HCT116 (cell line): Measurements from ENCODE around the gene C9orf152. TPM values are rescaled to one million over a fixed set of nuclear protein-coding genes. Genes with fewer than 3 reads are reported as not detected.

Source experiments
- ATAC-seq: fragments of 200-7000 bp; cut with Tn5 transposase; 2 replicates; pipeline ENCODE4 v1.9.1; 2020; ENCODE audit warnings: mild to moderate bottlenecking, moderate library complexity
- BruUV-seq: library from RNA; stranded (reverse); fragments of 400-500 nt; replicated peaks from 2 replicates; lab custom pipeline; 2021; lab: Mats Ljungman, UMichigan
- CTCF ChIA-PET: fragments of 300-600 bp; sonication (Branson Sonifier 250); formaldehyde crosslinking; loops from one replicate; lab custom pipeline; 2021; ENCODE audit warnings: antibody characterized with exemption; lab: Charles Lee
- POLR2A ChIA-PET: fragments of 300-600, 350-600 bp; sonication (Branson Sonifier 250); formaldehyde crosslinking; loops from one replicate; lab custom pipeline; 2021; ENCODE audit warnings: antibody characterized with exemption; lab: Charles Lee
- RAD21 ChIA-PET, 2 experiments: fragments of 300-600 bp; sonication (Branson Sonifier 250); formaldehyde crosslinking; loops; one replicate each; lab custom pipeline; 2023; ENCODE audit warnings: low total read pairs in 2 of 2; ENCODE audit not compliant: uncharacterized antibody in 2 of 2, unreplicated experiment in 2 of 2, low non-redundant PET in 1 of 2; lab: Charles Lee
- DNase-seq: peaks from one replicate; pipeline ENCODE4 v3.0.0-alpha.2; 2010; ENCODE audit warnings: low read depth, low spot score
- H2AFZ ChIP-seq: fragments of 200-600 bp; shearing (Covaris generic), sonication (generic); 2 replicates; pipeline ENCODE4 v1.6.1; 2017; ENCODE audit warnings: low read depth, mixed run types, mixed read lengths, antibody characterized with exemption, low read length; ENCODE audit not compliant: poor library complexity, severe bottlenecking
- H3K27ac ChIP-seq: 2 replicates; pipeline ENCODE4 v1.5.1; 2012; ENCODE audit warnings: low read depth, low read length
- H3K27me3 ChIP-seq: fragments of 200-600 bp; sonication (generic); 2 replicates; pipeline ENCODE4 v1.6.1; 2016; ENCODE audit warnings: mixed run types, low read length, mixed read lengths; ENCODE audit not compliant: insufficient read depth
- H3K36me3 ChIP-seq, 2 experiments: fragments of 200-500 bp in 1 of 2; fragments of 200-600 bp in 1 of 2; sonication (Bioruptor generic) in 1 of 2; sonication (generic) in 1 of 2; 2 replicates each; pipeline versions ENCODE4 v1.5.1 to v1.6.1; 2014 to 2016; ENCODE audit warnings: low read length in 2 of 2, inconsistent platforms in 1 of 2, mixed read lengths in 1 of 2, mixed run types in 1 of 2; ENCODE audit not compliant: insufficient read depth in 2 of 2, control insufficient read depth in 1 of 2
- H3K4me1 ChIP-seq, 2 experiments: fragments of 200-600 bp in 1 of 2; sonication (generic) in 1 of 2; 2 replicates each; pipeline versions ENCODE4 v1.5.1 to v1.6.1; 2012 to 2017; ENCODE audit warnings: low read length in 2 of 2, inconsistent platforms in 1 of 2, mild to moderate bottlenecking in 1 of 2, mixed read lengths in 1 of 2, mixed run types in 1 of 2, moderate library complexity in 1 of 2; ENCODE audit not compliant: insufficient read depth in 2 of 2, control insufficient read depth in 1 of 2
- H3K4me2 ChIP-seq: fragments of 200-600 bp; sonication (generic); 2 replicates; pipeline ENCODE4 v1.6.1; 2017; ENCODE audit warnings: mixed run types, low read length, mixed read lengths
- H3K4me3 ChIP-seq, 2 experiments: fragments of 200-600 bp in 1 of 2; sonication (generic) in 1 of 2; replicated peaks in 1 of 2; 2 replicates each; pipeline ENCODE4 v1.5.1; 2011 to 2016; ENCODE audit warnings: low read length in 2 of 2, control low read depth in 1 of 2, low read depth in 1 of 2, mild to moderate bottlenecking in 1 of 2, mixed read lengths in 1 of 2, mixed run types in 1 of 2
- H3K79me2 ChIP-seq: fragments of 200-600 bp; sonication (generic); 2 replicates; pipeline ENCODE4 v1.6.1; 2017; ENCODE audit warnings: mild to moderate bottlenecking, mixed run types, low read length, moderate library complexity, mixed read lengths; ENCODE audit not compliant: insufficient read depth
- H3K9ac ChIP-seq: fragments of 200-600 bp; sonication (generic); 2 replicates; pipeline ENCODE4 v1.6.1; 2016; ENCODE audit warnings: low read length, mixed read lengths
- H3K9me2 ChIP-seq: fragments of 200-600 bp; sonication (generic), shearing (Covaris generic); 2 replicates; pipeline ENCODE4 v1.6.1; 2017; ENCODE audit warnings: mixed run types, mild to moderate bottlenecking, moderate library complexity; ENCODE audit not compliant: insufficient read depth
- H3K9me3 ChIP-seq, 2 experiments: fragments of 200-500 bp in 1 of 2; fragments of 200-600 bp in 1 of 2; sonication (Bioruptor generic) in 1 of 2; sonication (generic) in 1 of 2; 2 replicates each; pipeline ENCODE4 v1.6.1; 2014 to 2017; ENCODE audit warnings: low read length in 2 of 2, mixed read lengths in 2 of 2, inconsistent platforms in 1 of 2, low read depth in 1 of 2, mild to moderate bottlenecking in 1 of 2, mixed run types in 1 of 2, moderate library complexity in 1 of 2; ENCODE audit not compliant: control insufficient read depth in 1 of 2, insufficient read depth in 1 of 2
- H4K20me1 ChIP-seq: fragments of 200-600 bp; sonication (generic), shearing (Covaris generic); 2 replicates; pipeline ENCODE4 v1.6.1; 2017; ENCODE audit warnings: mixed run types, mild to moderate bottlenecking, moderate library complexity; ENCODE audit not compliant: insufficient read depth
- CBX3 ChIP-seq: IDR thresholded peaks from 2 replicates; pipeline ENCODE4 v1.6.1; 2012; ENCODE audit warnings: low read depth
- CTCF ChIP-seq, 3 experiments: fragments of 200-600 bp in 1 of 3; sonication (generic) in 1 of 3; IDR thresholded peaks in 2 of 3; conservative IDR thresholded peaks in 1 of 3; 2 replicates each; pipeline ENCODE4 v1.5.1; 2012 to 2017; ENCODE audit warnings: low read depth in 2 of 3, low read length in 2 of 3, antibody characterized with exemption in 1 of 3, borderline replicate concordance in 1 of 3, control low read depth in 1 of 3, mild to moderate bottlenecking in 1 of 3, mixed read lengths in 1 of 3, mixed run types in 1 of 3, moderate library complexity in 1 of 3; ENCODE audit not compliant: insufficient read depth in 1 of 3
- EZH2phosphoT487 ChIP-seq: fragments of 200-600 bp; IDR thresholded peaks from 2 replicates; pipeline ENCODE4 v1.6.1; 2018; ENCODE audit warnings: antibody characterized with exemption, borderline replicate concordance
- FOSL1 ChIP-seq: IDR thresholded peaks from 2 replicates; pipeline ENCODE4 v1.6.1; 2012; ENCODE audit warnings: low read depth
- JUND ChIP-seq: IDR thresholded peaks from 2 replicates; pipeline ENCODE4 v1.6.1; 2012
- POLR2A ChIP-seq: IDR thresholded peaks from 2 replicates; pipeline ENCODE4 v1.7.0; 2011; ENCODE audit warnings: borderline replicate concordance; ENCODE audit not compliant: insufficient read depth, insufficient read length; ENCODE audit errors: extremely low read depth
- SIN3A ChIP-seq: IDR thresholded peaks from 2 replicates; pipeline ENCODE4 v1.6.1; 2012; ENCODE audit warnings: low read depth
- SP1 ChIP-seq: IDR thresholded peaks from 2 replicates; pipeline ENCODE4 v1.6.1; 2012; ENCODE audit warnings: low read depth
- SRF ChIP-seq: IDR thresholded peaks from 2 replicates; pipeline ENCODE4 v1.6.1; 2012; ENCODE audit warnings: low read depth
- ZBTB33 ChIP-seq: IDR thresholded peaks from 2 replicates; pipeline ENCODE4 v1.6.1; 2011; ENCODE audit warnings: mild to moderate bottlenecking, low read length, moderate library complexity; ENCODE audit not compliant: insufficient replicate concordance; ENCODE audit errors: extremely low read depth
- intact Hi-C: fragments of 100-400 bp; cut with micrococcal nuclease; formaldehyde crosslinking; loops from 2 replicates; pipeline ENCODE4 v1.10.0; 2022
- total RNA-seq: library from RNA; stranded (reverse); gene quantifications from one replicate; pipeline ENCODE4 v1.2.1, GENCODE V29; 2021; ENCODE audit not compliant: unreplicated experiment
- TF ChIP-seq, protein P1 (sequence below): IDR thresholded peaks from 2 replicates; pipeline ENCODE4 v1.6.1; 2012
- TF ChIP-seq, protein P2 (sequence below): IDR thresholded peaks from 2 replicates; pipeline ENCODE4 v1.6.1; 2012

C9orf152 gene
- total RNA-seq, 1 experiment from 2014 or later: not detected

- ChIA-PET RAD21 (no interaction called here), CTCF (interaction anchor here (0.9 to 1.3 kb wide), 3 partner anchors 10 to 253 kb away, joined by 3 to 6 read pairs (median 3); no protein-coding TSS in a partner anchor), POLR2A (no interaction called here)
- Histone ChIP-seq H3K4me1 (peaks cover 0 to 9% of the 10 kb centered on the region in 2 experiments; a peak in 2 of 4 replicates), H3K9me3 (no peaks in the 10 kb centered on the region), H3K27me3 (no peaks in the 10 kb centered on the region), H3K36me3 (no peaks in the 10 kb centered on the region), H3K27ac (no peak overlapping the region), H3K79me2 (peaks cover 47% of the 10 kb centered on the region), H2AFZ (no peak overlapping the region), H3K4me3 (no peak overlapping the region), H3K9me2 (no peaks in the 10 kb centered on the region), H4K20me1 (peaks cover 3% of the 10 kb centered on the region; the same call in 1 of the 2 replicates), H3K9ac (no peak overlapping the region), H3K4me2 (no peak overlapping the region)
- ATAC-seq: no peak
- no TSS peak for BruUV-seq
- intact Hi-C loops: no loop called here
- DNase-seq: no peak
- TF ChIP-seq FOSL1 (no peak), SP1 (no peak), EZH2phosphoT487 (no peak), JUND (no peak), SIN3A (no peak), POLR2A (no peak), ZBTB33 (no peak), CTCF (IDR thresholded peaks at IDR 0.05 in 2 of 3, conservative IDR thresholded peaks at IDR 0.05 in 1 of 3; ENCODE audit: borderline replicate concordance in 1 of 3, insufficient read depth in 1 of 3, low read depth in 2 of 3, low read length in 2 of 3) (no peak), SRF (no peak), CBX3 (no peak)
- TF ChIP-seq, protein P1, sequence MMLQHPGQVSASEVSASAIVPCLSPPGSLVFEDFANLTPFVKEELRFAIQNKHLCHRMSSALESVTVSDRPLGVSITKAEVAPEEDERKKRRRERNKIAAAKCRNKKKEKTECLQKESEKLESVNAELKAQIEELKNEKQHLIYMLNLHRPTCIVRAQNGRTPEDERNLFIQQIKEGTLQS: no peak
- TF ChIP-seq, protein P2, sequence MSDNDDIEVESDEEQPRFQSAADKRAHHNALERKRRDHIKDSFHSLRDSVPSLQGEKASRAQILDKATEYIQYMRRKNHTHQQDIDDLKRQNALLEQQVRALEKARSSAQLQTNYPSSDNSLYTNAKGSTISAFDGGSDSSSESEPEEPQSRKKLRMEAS: no peak
Measured at GRCh38 chr9:110156902-110157301, 51.1 kb downstream of the C9orf152 start.
